Hepatocyte (in vitro differentiated cells): ENCODE data around the gene HMCN1. TPM values are rescaled to one million over a fixed set of nuclear protein-coding genes. Genes with fewer than 3 reads are reported as not detected.

Source experiments
- DNase-seq: peaks from one replicate; pipeline ENCODE4 v3.0.0-alpha.2; 2016; ENCODE audit warnings: low spot score
- H2AFZ ChIP-seq: fragments of 200-600 bp; sonication (generic); 2 replicates; pipeline ENCODE4 v1.6.0; 2016; ENCODE audit warnings: antibody characterized with exemption, mild to moderate bottlenecking
- H3K27ac ChIP-seq: fragments of 200-600 bp; sonication (generic); 2 replicates; pipeline ENCODE4 v1.5.1; 2016; ENCODE audit warnings: mild to moderate bottlenecking
- H3K27me3 ChIP-seq: fragments of 200-600 bp; sonication (generic); 2 replicates; pipeline ENCODE4 v1.6.1; 2016
- H3K36me3 ChIP-seq: fragments of 200-600 bp; sonication (generic); replicated peaks from 2 replicates; pipeline ENCODE4 v1.5.1; 2016; ENCODE audit warnings: low read depth; ENCODE audit not compliant: insufficient read depth
- H3K4me1 ChIP-seq: fragments of 200-600 bp; sonication (generic); 2 replicates; pipeline ENCODE4 v1.5.1; 2016; ENCODE audit warnings: mild to moderate bottlenecking, moderate library complexity; ENCODE audit not compliant: insufficient read depth
- H3K4me2 ChIP-seq: fragments of 200-600 bp; sonication (generic); 2 replicates; pipeline ENCODE4 v1.6.0; 2016
- H3K4me3 ChIP-seq: fragments of 200-600 bp; sonication (generic); 2 replicates; pipeline ENCODE4 v1.5.1; 2016; ENCODE audit warnings: mild to moderate bottlenecking
- H3K79me2 ChIP-seq: fragments of 200-600 bp; sonication (generic); 2 replicates; pipeline ENCODE4 v1.6.0; 2017; ENCODE audit warnings: mild to moderate bottlenecking
- H3K9me2 ChIP-seq: fragments of 200-600 bp; sonication (generic); replicated peaks from 2 replicates; pipeline ENCODE4 v1.6.0; 2017; ENCODE audit warnings: mild to moderate bottlenecking; ENCODE audit not compliant: insufficient read depth
- H3K9me3 ChIP-seq: fragments of 200-600 bp; sonication (generic); 2 replicates; pipeline ENCODE4 v1.5.1; 2016; ENCODE audit warnings: low read depth, mild to moderate bottlenecking
- H4K20me1 ChIP-seq: fragments of 200-600 bp; sonication (generic); 2 replicates; pipeline ENCODE4 v1.6.0; 2016; ENCODE audit warnings: mild to moderate bottlenecking; ENCODE audit not compliant: insufficient read depth, poor library complexity, severe bottlenecking
- EZH2 ChIP-seq: fragments of 200-600 bp; sonication (generic); IDR thresholded peaks from 2 replicates; pipeline ENCODE4 v1.6.1; 2016; ENCODE audit warnings: antibody characterized with exemption, mild to moderate bottlenecking, borderline replicate concordance
- EZH2phosphoT487 ChIP-seq: fragments of 200-600 bp; sonication (generic); IDR thresholded peaks from one replicate; pipeline ENCODE4 v1.6.1; 2018; ENCODE audit warnings: antibody characterized with exemption, mild to moderate bottlenecking, low read depth, moderate library complexity; ENCODE audit not compliant: unreplicated experiment, severe bottlenecking
- WGBS: methylation state at CpG from one replicate; pipeline ENCODE4 v1.1.6; 2016; ENCODE audit warnings: low lambda C conversion rate; ENCODE audit errors: missing lambda C conversion rate; 5-methylcytosine and 5-hydroxymethylcytosine counted together
- polyA plus RNA-seq: library from polyadenylated mRNA; unstranded; fragments of >200 nt; fragmentation: Nextera tagmentation; extraction: Ambion mirVana; gene quantifications from 2 replicates; pipeline ENCODE4 v1.2.1, GENCODE V29; 2016
- total RNA-seq: library from RNA; depleted of rRNA; stranded (reverse); fragments of >200 nt; gene quantifications from 2 replicates; pipeline ENCODE4 v1.2.3, GENCODE V29; 2014
- TF ChIP-seq, protein P1 (sequence below): fragments of 200-600 bp; sonication (generic); IDR thresholded peaks from 2 replicates; pipeline ENCODE4 v1.5.1; 2016; ENCODE audit warnings: antibody characterized with exemption, mild to moderate bottlenecking; ENCODE audit not compliant: poor library complexity

The HMCN1 gene
- total and polyA plus RNA-seq, 2 experiments from 2014 or later, result 2.3 to 13.4 TPM

GRCh38 chr1:185741551-185741950 is 7.4 kb downstream of the HMCN1 start:
- Histone ChIP-seq H3K4me3 (no peak overlapping the region), H3K9me2 (no peaks in the 10 kb centered on the region), H2AFZ (no peak overlapping the region), H3K27me3 (no peaks in the 10 kb centered on the region), H3K4me2 (no peak overlapping the region), H3K9me3 (no peaks in the 10 kb centered on the region), H3K36me3 (no peaks in the 10 kb centered on the region), H3K79me2 (no peaks in the 10 kb centered on the region), H3K27ac (no peak overlapping the region), H3K4me1 (no peaks in the 10 kb centered on the region), H4K20me1 (no peaks in the 10 kb centered on the region)
- TF ChIP-seq, protein P1, sequence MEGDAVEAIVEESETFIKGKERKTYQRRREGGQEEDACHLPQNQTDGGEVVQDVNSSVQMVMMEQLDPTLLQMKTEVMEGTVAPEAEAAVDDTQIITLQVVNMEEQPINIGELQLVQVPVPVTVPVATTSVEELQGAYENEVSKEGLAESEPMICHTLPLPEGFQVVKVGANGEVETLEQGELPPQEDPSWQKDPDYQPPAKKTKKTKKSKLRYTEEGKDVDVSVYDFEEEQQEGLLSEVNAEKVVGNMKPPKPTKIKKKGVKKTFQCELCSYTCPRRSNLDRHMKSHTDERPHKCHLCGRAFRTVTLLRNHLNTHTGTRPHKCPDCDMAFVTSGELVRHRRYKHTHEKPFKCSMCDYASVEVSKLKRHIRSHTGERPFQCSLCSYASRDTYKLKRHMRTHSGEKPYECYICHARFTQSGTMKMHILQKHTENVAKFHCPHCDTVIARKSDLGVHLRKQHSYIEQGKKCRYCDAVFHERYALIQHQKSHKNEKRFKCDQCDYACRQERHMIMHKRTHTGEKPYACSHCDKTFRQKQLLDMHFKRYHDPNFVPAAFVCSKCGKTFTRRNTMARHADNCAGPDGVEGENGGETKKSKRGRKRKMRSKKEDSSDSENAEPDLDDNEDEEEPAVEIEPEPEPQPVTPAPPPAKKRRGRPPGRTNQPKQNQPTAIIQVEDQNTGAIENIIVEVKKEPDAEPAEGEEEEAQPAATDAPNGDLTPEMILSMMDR, result no peak
- TF ChIP-seq EZH2phosphoT487, result no peak
- TF ChIP-seq EZH2, result no peak
- 87% methylated on average over 3 of the region's 3 CpGs for WGBS
- DNase-seq, result no peak

- no peak overlapping the region for H3K4me2 ChIP-seq
- no peak overlapping the region for H3K4me3 ChIP-seq
- no peak for DNase-seq
- TF ChIP-seq, protein P1, result no peak
- no peak for TF ChIP-seq EZH2phosphoT487
- TF ChIP-seq EZH2, result no peak
- H4K20me1 ChIP-seq, result no peaks in the 10 kb centered on the region
- H3K9me2 ChIP-seq, result no peaks in the 10 kb centered on the region
- no peak overlapping the region for H2AFZ ChIP-seq
- no peaks in the 10 kb centered on the region for H3K9me3 ChIP-seq
- H3K27ac ChIP-seq, result no peak overlapping the region
- H3K4me1 ChIP-seq, result no peaks in the 10 kb centered on the region
- H3K36me3 ChIP-seq, result no peaks in the 10 kb centered on the region
- no peaks in the 10 kb centered on the region for H3K27me3 ChIP-seq
- no peaks in the 10 kb centered on the region for H3K79me2 ChIP-seq
Observed at GRCh38 chr1:185742403-185742802, 8.2 kb downstream of the HMCN1 start.

DNA sequence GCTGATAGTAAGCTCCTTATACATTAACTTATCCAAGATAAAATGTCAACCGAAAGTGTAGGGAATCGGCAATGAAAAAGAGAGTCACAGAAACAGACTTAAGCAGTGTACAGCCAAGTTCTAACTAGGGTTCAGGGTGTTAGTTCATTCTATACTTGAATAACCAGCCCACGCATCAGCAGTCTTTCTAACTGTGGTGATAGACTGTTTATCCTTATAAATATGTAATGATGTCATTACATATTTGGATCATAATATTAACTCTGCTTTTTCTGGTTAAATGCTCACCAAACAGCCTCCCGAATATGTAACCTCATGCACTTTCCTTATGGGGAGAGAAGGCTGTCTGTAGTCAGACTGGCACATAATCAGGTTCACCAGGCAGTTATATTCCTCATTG is 11.0 kb downstream of the HMCN1 start:
- Histone ChIP-seq H3K27ac (no peak overlapping the region), H3K9me3 (no peaks in the 10 kb centered on the region), H3K79me2 (no peaks in the 10 kb centered on the region), H3K4me3 (no peak overlapping the region), H3K27me3 (no peaks in the 10 kb centered on the region), H3K4me2 (no peak overlapping the region), H2AFZ (no peak overlapping the region), H4K20me1 (no peaks in the 10 kb centered on the region), H3K9me2 (no peaks in the 10 kb centered on the region), H3K4me1 (no peaks in the 10 kb centered on the region), H3K36me3 (no peaks in the 10 kb centered on the region)
- TF ChIP-seq EZH2, result no peak
- WGBS, result 91% methylated on average over 4 of the region's 4 CpGs
- DNase-seq, result no peak

- H3K27ac ChIP-seq, result no peak overlapping the region
- H2AFZ ChIP-seq, result no peak overlapping the region
- no peaks in the 10 kb centered on the region for H3K9me2 ChIP-seq
- H3K4me3 ChIP-seq, result no peak overlapping the region
- no peaks in the 10 kb centered on the region for H3K36me3 ChIP-seq
- no peaks in the 10 kb centered on the region for H3K79me2 ChIP-seq
- TF ChIP-seq, protein P1, result no peak
- TF ChIP-seq EZH2, result no peak
- no peak for TF ChIP-seq EZH2phosphoT487
- 61% methylated on average over 1 of the region's 1 CpG for WGBS
- no peaks in the 10 kb centered on the region for H3K4me1 ChIP-seq
- H3K27me3 ChIP-seq, result no peaks in the 10 kb centered on the region
- DNase-seq, result no peak
- H3K9me3 ChIP-seq, result no peaks in the 10 kb centered on the region
- H3K4me2 ChIP-seq, result no peak overlapping the region
- H4K20me1 ChIP-seq, result no peaks in the 10 kb centered on the region
Observed at GRCh38 chr1:185759061-185759460, 24.9 kb downstream of the HMCN1 start.
